Measurements from ENCODE around the gene SMYD4.
"Not testable (repeated sequence)": the region's sequence is repeated elsewhere in the genome, so short reads cannot be mapped to it uniquely, and the experiment has no call there.

Gene SMYD4

DNA sequence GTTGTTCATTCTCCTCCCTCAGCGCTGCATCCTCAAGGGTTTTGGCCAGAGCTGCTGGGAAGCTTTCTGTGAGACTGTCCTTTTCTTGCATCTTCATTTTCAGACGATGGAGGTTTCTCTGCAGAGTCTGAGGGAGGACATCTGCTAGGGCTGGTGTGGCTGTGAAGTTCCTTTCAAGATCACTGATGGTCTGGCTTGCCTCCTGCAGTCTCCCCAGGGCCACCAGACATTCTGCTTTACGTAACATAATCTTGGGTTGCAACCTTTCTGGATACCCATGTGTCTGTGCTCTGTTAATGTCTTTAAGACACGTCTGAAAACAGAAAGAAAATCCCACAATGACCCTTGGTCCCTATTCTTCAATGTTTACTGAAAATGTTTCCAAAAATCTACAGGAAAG is 29.0 kb downstream of the SMYD4 start:
- Histone ChIP-seq H3K4me3 (replicated peaks; ENCODE audit: insufficient read depth, low read length) (no peak overlapping the region), H3K27me3 (ENCODE audit: insufficient read depth, poor library complexity, severe bottlenecking) (no peaks in the 10 kb centered on the region), H3K27ac (replicated peaks) (no peak overlapping the region)
- DNase-seq (ENCODE audit: low read depth in 1 of 2, low spot score in 1 of 2): no peak
- TF ChIP-seq REST (IDR thresholded peaks at IDR 0.05; ENCODE audit: insufficient replicate concordance, low read depth) (no peak), SPI1 (IDR thresholded peaks at IDR 0.05; ENCODE audit: borderline replicate concordance, low read depth) (no peak), GABPA (IDR thresholded peaks at IDR 0.05; ENCODE audit: low read depth) (no peak), POLR2AphosphoS5 (IDR thresholded peaks at IDR 0.05; ENCODE audit: low read depth) (no peak)
- TF ChIP-seq, protein P1, sequence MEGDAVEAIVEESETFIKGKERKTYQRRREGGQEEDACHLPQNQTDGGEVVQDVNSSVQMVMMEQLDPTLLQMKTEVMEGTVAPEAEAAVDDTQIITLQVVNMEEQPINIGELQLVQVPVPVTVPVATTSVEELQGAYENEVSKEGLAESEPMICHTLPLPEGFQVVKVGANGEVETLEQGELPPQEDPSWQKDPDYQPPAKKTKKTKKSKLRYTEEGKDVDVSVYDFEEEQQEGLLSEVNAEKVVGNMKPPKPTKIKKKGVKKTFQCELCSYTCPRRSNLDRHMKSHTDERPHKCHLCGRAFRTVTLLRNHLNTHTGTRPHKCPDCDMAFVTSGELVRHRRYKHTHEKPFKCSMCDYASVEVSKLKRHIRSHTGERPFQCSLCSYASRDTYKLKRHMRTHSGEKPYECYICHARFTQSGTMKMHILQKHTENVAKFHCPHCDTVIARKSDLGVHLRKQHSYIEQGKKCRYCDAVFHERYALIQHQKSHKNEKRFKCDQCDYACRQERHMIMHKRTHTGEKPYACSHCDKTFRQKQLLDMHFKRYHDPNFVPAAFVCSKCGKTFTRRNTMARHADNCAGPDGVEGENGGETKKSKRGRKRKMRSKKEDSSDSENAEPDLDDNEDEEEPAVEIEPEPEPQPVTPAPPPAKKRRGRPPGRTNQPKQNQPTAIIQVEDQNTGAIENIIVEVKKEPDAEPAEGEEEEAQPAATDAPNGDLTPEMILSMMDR (IDR thresholded peaks at IDR 0.05; ENCODE audit: insufficient read depth, low read length): no peak

DNA sequence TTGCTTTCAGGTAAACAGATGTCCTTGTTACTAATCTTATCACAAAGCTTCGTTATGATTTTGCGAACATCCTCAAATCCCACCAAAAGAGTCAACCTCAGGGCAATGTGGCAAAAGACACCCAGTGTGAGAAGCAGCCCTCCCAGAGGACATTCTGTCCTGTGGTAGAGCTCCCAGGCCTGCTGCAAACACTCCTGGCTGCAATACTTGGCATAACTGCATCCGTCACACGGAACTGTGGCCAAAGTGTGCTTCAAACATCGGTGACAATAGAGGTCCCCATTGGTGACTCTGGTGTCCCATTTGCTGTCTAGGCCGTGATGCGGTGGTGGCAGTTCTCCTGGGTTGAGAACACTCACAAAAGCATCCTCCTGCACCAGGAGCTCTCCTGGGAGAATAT is 29.5 kb downstream of the SMYD4 start:
- H3K4me3 ChIP-seq (replicated peaks; ENCODE audit: insufficient read depth, low read length): no peak overlapping the region
- no peaks in the 10 kb centered on the region for H3K27me3 ChIP-seq (ENCODE audit: insufficient read depth, poor library complexity, severe bottlenecking)
- DNase-seq (ENCODE audit: low read depth in 1 of 2, low spot score in 1 of 2): no peak
- TF ChIP-seq, protein P1 (IDR thresholded peaks at IDR 0.05; ENCODE audit: insufficient read depth, low read length): no peak
- TF ChIP-seq GABPA (IDR thresholded peaks at IDR 0.05; ENCODE audit: low read depth) (no peak), POLR2AphosphoS5 (IDR thresholded peaks at IDR 0.05; ENCODE audit: low read depth) (no peak), REST (IDR thresholded peaks at IDR 0.05; ENCODE audit: insufficient replicate concordance, low read depth) (no peak), SPI1 (IDR thresholded peaks at IDR 0.05; ENCODE audit: borderline replicate concordance, low read depth) (no peak)
- H3K27ac ChIP-seq (replicated peaks): no peak overlapping the region

DNA sequence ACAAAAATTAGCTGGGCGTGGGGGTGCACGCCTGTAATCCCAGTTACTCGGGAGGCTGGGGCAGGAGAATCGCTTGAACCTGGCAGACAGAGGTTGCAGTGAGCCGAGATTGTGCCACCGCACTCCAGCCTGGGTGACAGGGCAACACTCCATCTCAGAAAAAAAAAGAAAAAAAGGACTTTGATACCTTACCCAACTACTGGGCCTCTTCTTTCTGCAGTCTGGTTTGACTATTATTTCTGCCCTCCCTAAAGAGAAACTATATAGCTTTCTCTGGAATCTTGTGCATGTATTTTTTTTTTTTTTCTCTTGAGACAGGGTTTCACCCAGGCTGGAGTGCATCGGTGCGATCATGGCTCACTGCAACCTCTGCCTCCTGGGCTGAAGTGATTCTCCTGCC is 31.9 kb downstream of the SMYD4 start:
- H3K4me3 ChIP-seq (replicated peaks; ENCODE audit: insufficient read depth, low read length); DNase-seq (ENCODE audit: low read depth in 1 of 2, low spot score in 1 of 2); H3K27ac ChIP-seq (replicated peaks); H3K27me3 ChIP-seq (ENCODE audit: insufficient read depth, poor library complexity, severe bottlenecking): not testable (repeated sequence)

GRCh38 chr17:1797323-1797722 is 32.4 kb downstream of the SMYD4 start:
- DNase-seq (ENCODE audit: low read depth in 1 of 2, low spot score in 1 of 2): no peak

More at GRCh38 chr17:1797323-1797722, 32.4 kb downstream of the SMYD4 start:
- Histone ChIP-seq H3K27me3 (ENCODE audit: insufficient read depth, poor library complexity, severe bottlenecking) (no peaks in the 10 kb centered on the region), H3K27ac (replicated peaks) (no peak overlapping the region), H3K4me3 (replicated peaks; ENCODE audit: insufficient read depth, low read length) (no peak overlapping the region)
- TF ChIP-seq GABPA (IDR thresholded peaks at IDR 0.05; ENCODE audit: low read depth) (no peak), POLR2AphosphoS5 (IDR thresholded peaks at IDR 0.05; ENCODE audit: low read depth) (no peak), SPI1 (IDR thresholded peaks at IDR 0.05; ENCODE audit: borderline replicate concordance, low read depth) (no peak), REST (IDR thresholded peaks at IDR 0.05; ENCODE audit: insufficient replicate concordance, low read depth) (no peak)
- TF ChIP-seq, protein P1 (IDR thresholded peaks at IDR 0.05; ENCODE audit: insufficient read depth, low read length): no peak
